Neural cell (in vitro differentiated cells): ENCODE measurements around the gene PSMG3.

Experiments used
- POLR2AphosphoS5 ChIP-seq: IDR thresholded peaks from 2 replicates; pipeline ENCODE4 v1.6.1; 2012
- RAD21 ChIP-seq: fragments of 450-650 bp; conservative IDR thresholded peaks from 2 replicates; pipeline ENCODE4 v1.6.1; 2014; ENCODE audit warnings: antibody characterized with exemption, mild to moderate bottlenecking, moderate library complexity
- SMC3 ChIP-seq: fragments of 450-650 bp; conservative IDR thresholded peaks from 2 replicates; pipeline ENCODE4 v1.6.1; 2014; ENCODE audit warnings: antibody characterized with exemption, mild to moderate bottlenecking, moderate library complexity; ENCODE audit not compliant: poor library complexity
- TF ChIP-seq, protein P1 (sequence below): fragments of 450-650 bp; IDR thresholded peaks from 2 replicates; pipeline ENCODE4 v1.5.1; 2014; ENCODE audit warnings: antibody characterized with exemption, mild to moderate bottlenecking, moderate library complexity; ENCODE audit not compliant: poor library complexity, severe bottlenecking

DNA sequence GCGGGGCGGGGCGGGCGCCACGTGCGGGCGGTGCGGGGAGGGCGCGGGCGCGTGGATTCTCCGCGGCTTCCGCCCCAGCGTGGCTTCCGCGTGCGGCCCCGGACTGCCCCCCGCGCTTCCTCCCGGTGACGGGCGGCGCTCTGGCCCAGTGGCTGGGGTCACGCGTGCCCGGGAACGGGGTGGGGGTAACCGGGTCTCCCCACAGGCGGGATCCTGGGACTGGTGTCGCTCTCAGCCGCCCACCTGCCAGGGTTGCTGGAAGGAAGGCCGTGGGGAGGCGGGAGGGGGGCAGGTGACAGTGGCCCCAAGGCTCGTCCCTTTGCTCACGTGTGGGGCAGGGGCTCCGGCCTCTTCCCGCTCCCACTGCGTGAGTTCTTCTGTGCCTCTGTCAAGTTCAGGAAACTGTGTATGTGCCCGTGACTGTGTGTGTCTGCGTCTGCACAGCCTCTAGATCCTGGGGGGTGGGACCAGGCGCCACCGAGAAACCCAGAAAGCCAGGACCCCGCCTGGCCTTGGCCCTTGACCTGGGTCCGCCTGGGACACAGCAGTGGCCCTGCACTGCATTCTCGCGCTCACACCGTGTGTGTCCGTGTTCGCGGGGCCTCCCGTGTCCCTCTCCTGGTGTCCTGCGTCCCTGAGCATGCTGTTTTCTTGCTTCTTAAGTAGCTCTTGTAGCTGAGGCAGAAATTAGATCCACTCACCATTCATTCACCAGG lies 38.4 kb downstream of the PSMG3 start:
- TF ChIP-seq, protein P1, sequence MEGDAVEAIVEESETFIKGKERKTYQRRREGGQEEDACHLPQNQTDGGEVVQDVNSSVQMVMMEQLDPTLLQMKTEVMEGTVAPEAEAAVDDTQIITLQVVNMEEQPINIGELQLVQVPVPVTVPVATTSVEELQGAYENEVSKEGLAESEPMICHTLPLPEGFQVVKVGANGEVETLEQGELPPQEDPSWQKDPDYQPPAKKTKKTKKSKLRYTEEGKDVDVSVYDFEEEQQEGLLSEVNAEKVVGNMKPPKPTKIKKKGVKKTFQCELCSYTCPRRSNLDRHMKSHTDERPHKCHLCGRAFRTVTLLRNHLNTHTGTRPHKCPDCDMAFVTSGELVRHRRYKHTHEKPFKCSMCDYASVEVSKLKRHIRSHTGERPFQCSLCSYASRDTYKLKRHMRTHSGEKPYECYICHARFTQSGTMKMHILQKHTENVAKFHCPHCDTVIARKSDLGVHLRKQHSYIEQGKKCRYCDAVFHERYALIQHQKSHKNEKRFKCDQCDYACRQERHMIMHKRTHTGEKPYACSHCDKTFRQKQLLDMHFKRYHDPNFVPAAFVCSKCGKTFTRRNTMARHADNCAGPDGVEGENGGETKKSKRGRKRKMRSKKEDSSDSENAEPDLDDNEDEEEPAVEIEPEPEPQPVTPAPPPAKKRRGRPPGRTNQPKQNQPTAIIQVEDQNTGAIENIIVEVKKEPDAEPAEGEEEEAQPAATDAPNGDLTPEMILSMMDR, result no peak
- TF ChIP-seq POLR2AphosphoS5 (no peak), SMC3 (no peak), RAD21 (no peak)
